MM.1S (cell line): ENCODE results near the gene GTSE1.

Experiments
- CTCF ChIP-seq: fragments of 300-600 bp; sonication (generic); IDR thresholded peaks from 2 replicates; pipeline ENCODE4 v1.5.1; 2016; ENCODE audit warnings: antibody characterized with exemption, low read length, mixed read lengths
- EZH2 ChIP-seq: fragments of 300-600 bp; sonication (generic); optimal IDR thresholded peaks from 2 replicates; pipeline ENCODE3; 2017; ENCODE audit warnings: low read depth, mild to moderate bottlenecking, antibody characterized with exemption, low read length, mixed read lengths

DNA sequence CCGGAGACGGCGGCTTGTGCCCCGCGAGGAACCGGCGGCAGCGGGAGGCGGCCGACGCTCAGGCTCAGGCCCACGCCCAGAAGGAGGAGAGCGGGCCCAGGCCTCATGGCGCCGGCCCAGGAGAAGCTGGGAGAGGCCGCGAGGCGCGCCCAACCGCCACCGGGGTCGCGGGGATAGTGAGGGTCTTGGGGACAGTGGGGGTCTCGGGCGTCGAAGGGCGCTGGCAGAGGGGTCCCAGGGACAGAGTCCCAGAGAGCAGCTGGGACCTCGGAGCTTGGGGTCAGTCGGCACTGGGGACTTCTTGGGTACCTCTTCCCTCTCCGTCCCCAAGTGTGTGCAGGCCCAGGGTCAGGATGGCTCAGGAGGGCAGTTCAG, 33.5 kb upstream of the GTSE1 start, which contains the start of gene PKDREJ:
- TF ChIP-seq CTCF, result no peak
- no peak for TF ChIP-seq EZH2
